LoVo (cell line): ENCODE measurements around the gene CSH2.

Source experiments
- DNase-seq: peaks from one replicate; pipeline ENCODE4 v3.0.0-alpha.2; 2016; ENCODE audit warnings: low spot score

Gene CSH2

DNA sequence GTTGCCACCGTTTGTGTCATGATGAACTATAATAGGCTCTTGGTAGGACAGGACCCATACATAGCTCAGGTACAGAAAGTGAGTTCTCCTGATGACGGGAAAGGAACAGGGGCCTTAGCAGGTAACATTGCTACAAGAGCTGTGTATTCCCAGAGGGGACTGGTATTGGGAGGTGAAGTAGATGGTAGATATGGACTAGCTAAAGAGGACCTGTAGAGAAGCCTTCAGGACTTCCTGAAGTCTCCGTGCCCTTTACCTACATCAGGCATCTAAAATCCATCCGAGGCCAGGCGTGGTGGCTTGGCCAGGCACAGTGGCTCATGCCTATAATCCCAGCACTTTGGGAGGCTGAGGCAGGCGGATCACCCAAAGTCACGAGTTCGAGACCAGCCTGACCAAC, 18.3 kb downstream of the CSH2 start:
- no peak for DNase-seq

DNA sequence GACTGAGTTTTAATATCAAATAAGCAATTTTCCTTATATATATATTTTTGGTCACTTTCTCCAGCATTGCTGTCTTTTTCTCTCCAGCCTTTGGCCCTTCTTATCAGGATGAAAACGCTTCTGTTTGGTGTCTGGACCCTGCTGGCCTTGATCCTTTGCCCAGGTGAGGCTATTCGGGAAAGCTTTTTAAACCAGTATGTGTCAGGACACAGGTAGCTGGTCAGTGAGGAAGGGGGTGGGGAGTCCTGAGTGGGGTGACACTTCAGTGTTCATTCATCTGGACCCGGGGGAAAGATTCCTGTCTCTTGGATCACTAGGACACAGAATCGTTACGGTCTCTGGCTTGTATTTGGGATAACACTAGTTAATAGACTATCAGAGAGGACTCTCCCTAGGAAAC, 18.8 kb downstream of the CSH2 start:
- no peak for DNase-seq

DNA sequence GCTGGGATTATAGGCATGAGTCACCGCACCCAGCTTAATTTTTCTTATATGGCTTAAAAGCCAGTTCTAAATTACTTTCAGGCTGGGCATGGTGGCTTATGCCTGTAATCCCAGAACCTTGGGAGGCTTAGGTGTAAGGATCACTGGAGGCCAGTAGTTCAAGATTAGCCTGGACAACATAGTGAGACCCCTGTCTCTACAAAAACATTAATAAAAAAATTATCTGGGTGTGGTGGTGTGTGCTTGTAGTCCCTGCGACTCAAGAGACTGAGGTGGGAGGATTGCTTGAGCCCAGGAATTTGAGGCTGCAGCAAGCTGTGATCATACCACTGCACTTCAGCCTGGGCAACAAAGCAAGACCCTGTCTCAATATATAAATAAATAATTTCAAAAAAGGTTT, 20.2 kb downstream of the CSH2 start:
- no peak for DNase-seq

DNA sequence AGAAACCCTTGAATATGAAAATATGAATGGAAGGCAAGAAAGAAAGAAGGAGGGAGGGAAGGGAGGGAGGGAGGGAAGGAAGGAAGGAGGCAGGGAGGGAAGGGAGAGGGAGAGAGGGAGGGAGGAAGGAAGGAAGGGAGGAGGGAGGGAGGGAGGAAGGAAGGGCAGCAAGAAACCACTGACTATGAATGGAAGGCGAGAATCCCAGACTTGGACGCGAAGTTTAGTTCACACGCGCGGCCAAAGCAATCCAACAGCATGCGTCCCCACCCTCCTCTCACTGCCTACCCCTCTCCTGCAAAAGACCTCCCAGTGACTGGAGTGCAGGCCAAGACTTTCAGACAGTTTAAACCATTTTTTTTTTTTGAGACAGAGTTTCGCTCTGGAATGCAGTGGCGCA, 23.1 kb downstream of the CSH2 start:
- DNase-seq: no peak

DNA sequence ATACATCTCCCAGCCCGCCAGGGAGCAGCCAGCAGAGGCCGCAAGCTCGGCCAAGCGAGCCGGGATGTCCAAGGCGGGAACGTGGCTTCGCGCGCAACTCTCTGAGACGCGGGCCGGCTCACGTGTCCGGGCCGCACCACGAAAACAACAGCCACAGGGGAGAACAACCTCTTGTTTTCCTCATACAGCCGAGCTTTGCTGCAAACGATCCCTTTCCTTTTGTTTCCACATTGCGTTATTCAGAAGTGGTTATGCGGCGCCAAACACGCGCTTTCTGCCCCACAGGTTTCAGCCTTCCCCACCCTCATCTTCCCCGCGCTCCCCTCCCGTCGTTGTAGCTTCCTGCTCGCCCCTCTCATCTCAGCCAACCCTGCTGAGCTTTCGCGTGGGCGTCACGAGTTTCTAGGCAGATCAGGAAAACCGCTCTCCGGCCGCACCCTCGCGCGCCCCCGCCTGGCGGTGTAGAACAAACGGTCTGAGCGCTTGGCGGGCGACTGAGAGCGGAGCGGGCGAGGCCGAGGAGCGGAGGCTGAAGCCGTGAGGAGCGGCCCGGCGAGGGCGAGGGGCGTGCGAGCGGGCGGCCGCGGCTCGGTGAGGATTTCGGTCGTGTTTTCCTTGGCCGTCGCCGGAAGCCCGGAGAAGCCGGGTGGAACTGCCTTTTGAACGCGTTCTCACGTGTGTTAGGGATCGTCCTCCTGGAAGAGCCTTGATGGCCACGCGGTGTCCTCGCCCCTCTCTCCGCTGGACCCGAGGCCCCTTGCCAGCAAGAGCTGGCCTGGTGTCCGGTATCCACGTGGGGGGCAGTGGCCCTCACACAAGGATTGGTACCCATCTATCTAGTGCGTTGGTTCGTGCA, 24.4 kb downstream of the CSH2 start:
- DNase-seq: no peak

DNA sequence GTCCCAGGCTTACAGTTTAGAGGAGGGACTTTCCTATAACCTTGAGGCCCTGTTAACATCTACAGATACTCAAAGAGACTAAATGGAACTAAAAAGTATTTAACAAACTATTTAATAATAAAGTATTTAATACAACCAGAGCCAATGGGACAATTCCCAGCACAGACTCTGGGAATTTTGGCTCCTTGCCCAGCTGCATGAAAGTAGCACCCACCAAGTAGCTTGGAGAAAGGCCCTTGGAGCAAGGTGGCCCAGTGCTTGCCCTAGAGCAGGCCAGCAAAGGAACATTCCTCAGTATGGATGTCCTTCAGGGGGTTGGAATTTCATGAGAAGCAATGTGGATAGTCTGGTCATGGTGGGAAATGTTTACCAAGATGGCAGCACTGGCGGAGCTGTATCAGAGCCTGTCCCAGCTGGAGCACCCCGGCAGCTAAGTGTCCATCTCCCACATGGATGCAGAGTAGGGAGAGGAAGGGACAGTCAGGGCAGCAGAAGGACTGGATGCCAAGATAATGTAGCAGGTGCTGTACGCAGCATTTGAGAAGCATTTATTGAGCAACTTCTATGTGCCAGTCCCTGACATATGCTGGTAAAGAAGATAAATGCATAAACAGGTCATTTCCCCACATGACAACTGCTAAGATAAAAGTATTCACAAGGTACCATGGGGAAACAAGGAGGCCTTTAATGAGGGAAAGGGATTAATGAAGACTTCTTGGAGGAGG, 25.8 kb downstream of the CSH2 start:
- no peak for DNase-seq

DNA sequence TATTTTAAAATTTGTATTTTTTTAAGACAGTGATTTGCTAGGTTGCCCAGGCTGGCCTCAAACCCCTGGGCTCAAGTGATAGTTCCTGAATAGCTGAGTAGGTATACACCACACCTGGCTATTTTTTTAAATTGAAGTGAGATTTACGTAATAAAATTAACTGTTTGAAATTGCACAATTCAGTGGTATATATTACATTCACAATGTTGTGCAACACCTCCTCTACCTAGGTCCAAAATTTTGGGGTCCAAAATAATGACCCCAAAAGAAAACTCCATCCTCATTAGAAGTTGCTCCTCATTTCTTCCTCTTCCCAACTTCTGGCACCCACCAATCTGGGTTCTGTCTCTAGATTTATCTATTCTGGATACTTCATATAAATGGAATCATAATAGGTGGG, 28.0 kb downstream of the CSH2 start:
- DNase-seq: no peak

DNA sequence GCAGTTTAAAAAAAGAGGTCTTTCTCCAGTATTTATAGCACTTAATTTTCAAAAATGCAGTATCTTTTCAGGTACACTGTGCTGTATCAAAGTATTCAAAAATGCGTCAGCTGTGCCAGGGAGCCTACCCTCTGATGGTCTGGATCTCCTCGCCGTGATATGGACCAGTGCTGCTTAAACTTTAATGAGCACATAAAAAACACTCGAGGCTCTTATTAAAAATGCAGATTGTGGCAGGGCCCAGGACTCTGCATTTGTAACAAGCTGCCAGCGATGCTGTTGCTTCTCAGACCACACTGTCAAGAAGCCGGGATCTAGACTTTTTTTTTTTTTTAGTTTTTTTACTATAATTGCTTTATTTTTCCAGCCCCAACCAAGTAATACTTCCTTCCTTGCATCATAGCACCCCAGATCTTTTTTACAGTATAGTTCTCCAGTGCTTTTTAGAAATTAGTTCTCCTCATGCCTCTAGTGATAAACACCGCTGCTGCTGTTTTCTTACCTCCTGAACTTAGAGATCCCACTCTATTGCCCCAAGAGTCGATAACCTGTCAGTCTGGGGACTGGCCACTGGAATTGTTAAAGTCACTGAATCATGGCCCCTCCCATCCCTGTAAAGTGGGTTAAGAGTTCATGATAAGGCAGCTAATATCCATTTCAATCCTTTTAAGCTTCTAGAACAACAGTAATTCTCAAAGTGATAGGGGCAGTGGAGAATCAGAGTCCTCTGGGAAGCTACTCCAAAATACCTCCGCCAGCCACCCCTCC, 29.4 kb downstream of the CSH2 start:
- no peak for DNase-seq

DNA sequence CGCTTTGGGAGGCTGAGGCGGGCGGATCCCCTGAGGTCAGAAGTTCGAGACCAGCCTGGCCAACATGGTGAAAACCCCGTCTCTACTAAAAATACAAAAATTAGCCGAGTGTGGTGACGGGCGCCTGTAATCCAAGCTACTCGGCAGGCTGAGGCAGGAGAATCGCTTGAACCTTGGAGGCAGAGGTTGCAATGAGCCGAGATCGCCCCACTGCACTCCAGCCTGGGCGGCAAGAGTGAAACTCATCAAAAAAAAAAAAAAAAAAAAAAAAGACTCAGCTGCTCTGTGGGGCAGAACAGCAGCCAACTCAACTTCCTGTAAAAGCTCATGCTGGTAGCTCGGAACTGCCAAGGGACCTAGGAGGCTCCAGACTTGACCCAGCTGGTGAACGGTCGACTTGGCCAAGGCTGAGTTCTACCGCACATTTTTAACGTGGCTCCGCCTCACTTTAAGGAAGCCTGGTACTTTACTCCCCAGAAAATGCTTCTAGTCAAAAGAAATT, 30.0 kb downstream of the CSH2 start:
- peak; percentile 37 for DNase-seq

DNA sequence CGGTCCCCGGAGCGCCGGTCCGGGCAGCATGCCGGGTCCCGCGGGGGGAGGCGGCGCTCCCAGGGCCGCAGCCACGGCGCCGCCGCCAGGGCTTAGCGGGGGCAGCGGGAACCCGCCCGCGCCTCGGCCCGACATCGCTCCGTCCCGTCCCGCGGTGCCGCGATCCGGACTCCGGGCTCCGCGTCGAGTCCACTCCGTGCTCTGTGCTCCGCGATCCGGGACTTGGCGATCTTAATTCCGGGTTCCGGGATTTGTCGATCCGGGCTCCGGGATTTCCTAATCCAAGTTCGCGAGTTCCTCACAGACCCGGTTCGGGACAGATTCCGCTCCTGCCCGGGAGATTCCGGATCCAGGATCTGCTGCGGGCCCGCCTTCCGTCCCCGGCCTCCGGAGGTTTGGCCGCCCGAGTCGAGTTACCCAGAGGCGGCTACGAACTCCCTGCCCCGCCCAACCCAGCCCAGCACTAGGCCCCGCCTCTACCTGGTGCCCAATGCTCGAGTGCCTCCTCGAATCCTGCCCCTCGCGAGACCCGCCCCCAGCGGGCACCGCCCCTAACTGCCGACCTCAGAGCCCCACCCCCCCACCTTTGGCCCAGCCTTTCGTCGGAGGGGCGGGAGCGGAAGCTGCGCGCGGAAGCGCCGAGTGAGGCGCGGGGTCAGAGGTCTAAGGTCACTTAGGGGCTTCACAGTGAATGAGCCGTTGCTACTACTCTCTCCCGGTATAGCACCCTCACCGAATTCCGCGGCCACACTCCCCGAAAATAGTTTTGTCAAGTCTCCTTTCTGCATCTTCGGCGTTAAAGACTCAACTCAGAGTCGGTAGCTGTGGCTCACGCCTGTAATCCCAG, 30.7 kb downstream of the CSH2 start, which contains the start of gene SMARCD2:
Gene SMARCD2 (minus strand): TSS at position 146 of the 847 bp plus-strand sequence. CDS start 11 bp downstream, at position 135.
- peak; percentile 97 for DNase-seq

DNA sequence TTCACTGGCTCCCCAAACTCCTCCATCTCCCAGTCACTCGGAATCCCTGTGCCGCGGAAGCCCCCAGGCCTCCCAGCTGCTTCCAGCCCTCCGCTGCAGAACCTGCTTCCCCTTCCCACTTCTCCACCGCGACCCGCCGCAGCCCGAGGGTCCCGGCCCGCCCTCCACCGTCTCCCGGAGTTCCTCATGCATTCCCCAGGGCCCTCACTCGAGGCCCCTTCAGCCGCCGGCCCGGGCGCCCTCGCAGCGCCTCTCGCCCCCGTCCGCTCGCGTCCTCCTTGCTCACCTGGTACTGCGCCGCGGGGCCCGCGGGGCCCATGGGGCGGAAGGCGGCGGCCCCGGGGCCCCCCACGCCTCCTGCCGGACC, 31.3 kb downstream of the CSH2 start:
- DNase-seq: no peak

DNA sequence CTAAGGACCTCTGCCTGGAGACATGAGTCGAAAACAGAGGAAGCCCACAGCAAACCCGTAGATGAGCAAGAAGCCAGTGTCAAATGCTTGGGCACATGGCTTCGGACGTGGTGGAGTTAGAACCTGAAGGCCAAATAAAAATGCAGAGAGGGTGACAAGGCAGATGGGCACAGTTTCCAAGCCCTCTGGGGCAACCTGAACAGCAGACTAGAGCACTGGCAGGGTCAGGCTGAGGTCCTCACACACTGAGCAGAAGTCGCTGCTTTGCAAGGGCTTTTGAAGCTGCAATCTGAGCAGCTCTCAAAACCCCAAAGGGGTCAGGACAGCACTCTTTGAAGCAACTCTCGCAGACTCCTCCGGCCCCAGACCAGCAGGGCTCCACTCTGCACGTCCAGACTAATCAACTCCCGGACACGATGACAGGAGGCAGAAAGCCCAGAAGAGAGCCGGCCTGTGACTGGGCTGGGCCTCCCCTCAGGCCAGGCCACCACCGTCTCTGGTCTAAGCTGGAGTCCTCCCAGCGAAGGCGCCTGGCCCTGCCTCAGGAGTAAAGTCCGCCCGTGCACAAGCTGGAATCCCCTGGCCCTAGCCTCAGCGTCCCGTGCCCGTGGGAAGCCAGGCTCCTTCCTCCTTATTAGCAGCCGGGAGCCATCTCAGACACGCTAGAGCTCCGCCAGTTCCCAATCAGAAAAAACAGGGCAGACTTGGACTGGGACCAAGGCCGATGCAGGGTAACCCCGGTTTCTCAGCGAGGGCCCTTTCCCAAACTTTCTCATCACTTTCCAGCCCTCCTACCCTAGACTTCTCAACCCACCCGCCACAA, 31.9 kb downstream of the CSH2 start:
- no peak for DNase-seq

DNA sequence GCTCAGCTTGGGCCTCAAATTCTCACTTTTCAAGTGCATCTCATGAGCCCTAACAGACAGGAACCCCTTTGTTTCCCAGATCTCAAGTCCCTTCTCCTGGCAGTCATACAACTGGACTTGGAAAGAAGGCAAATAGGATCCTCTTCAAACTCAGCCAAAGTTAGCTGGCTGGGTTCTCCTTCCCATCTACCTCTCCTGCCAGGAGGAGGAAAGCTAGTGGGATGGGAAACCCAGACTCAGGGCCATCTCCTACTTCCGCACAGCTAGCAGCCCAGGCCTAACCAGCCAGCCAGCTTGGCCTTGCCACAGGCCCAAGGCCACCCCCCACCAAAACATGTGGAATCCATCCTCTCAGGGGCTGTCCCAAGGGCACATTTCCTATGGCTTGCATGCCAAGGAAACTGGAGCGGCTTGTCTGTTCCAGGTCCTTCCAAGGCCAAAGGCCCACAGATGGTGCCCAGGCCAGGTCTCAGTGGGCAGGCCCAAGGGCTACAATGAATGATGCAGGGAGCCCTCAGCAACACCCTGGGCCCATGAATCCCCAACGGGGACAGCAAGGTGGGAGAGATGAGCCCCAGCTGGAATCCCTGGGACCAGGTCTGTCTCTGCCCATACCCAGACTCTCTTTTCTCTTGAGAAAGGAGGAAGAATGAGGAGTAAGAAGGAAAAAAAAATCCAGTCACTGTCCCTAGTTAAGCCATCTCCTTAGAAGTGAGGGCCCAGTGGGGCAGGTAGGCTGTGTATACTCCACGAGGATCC, 32.7 kb downstream of the CSH2 start:
- no peak for DNase-seq

DNA sequence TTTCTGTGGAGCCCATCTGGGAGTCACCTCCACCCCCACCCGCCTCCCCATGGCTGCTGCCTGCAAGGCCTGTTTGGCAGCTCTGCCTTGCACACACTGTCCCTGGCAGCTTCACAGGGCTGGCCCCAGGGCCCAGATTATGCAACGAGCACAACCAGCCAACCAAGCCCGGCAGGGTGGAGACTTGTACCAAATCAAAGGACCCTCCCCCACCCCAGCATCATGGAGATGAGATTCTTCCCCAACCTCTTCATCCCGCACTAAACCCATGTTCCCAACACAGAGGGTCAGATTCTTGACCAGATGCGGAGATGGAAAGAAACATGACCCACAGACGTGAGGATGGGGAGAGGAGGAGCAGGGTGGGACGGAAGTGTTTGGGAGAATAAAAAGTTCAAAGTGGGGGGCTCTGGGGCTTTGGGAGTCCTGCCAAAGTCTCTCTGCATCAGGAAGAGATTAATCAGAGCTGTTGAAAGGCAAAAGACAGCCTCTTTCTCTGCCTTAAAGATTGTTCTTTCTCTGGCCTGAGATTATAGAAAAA, 34.8 kb downstream of the CSH2 start:
- no peak for DNase-seq

DNA sequence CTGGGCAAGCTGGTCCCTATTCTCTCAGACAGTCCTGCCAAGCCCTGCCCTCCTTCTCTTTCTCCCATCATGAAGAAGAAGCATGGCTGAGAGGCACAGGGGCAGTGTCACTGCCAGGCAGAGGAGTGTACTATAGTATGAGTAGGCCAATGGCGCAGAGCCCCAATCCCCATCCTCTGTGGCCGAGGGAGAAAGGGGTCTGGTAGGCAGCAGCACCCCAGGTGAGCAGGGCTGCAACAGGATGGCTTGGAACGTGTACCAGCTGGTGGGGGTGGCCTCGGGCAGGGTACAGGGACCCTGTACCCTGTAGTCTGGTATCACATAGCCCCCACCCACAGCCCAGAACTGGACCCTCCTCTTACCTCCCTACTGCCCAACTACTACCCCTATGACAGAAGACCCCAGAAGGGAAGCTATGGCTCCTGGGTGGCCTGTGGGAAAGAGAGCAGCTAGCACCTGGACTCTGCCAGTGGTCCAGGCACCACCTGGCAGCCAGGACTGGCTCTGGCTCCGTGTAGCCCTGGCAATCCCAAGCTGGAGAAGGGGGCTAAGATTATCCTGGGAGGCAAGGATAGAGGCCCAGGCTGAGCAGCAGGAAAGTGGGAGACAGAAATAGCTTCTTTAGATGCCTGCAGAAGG, 35.4 kb downstream of the CSH2 start:
- no peak for DNase-seq

DNA sequence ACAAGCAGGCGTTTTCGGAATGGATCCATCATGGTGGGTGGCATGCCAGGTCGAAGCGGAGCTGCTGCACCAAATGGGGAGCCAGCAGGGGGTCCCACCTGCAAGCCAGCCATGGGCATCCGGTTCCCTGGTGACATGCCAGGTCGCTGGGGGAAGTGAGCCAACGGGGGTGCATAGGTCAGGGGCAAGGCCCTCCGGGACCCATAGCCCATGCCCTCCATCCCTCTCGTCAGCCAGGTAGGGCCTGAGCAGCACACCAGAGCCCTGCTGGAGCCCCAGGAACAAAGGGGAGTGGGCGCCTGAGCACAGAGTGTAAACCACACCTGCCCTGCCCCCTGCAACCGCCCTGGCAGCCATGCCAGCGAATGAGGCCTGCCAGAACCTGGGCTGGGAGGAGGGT, 36.0 kb downstream of the CSH2 start:
- DNase-seq: no peak

DNA sequence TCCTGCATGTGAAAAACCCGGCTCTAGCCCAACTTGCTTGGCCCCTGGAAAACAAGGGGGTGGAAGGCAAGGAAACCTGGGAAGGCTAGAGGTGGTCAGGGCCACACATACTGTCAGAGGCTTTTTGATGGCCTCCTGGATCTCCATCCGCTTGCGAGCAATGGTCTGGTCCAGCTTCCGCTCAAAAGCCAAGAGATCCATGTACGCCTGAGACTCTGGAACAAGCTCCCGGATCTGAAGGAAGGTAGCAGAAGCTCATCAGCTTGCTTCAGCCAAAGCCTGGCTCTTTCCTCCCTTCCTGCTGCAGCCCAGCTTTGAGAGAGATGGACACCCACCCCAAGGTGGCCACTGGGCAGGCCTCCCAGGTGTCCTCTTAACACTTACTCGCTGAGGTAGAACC, 36.7 kb downstream of the CSH2 start:
- no peak for DNase-seq

DNA sequence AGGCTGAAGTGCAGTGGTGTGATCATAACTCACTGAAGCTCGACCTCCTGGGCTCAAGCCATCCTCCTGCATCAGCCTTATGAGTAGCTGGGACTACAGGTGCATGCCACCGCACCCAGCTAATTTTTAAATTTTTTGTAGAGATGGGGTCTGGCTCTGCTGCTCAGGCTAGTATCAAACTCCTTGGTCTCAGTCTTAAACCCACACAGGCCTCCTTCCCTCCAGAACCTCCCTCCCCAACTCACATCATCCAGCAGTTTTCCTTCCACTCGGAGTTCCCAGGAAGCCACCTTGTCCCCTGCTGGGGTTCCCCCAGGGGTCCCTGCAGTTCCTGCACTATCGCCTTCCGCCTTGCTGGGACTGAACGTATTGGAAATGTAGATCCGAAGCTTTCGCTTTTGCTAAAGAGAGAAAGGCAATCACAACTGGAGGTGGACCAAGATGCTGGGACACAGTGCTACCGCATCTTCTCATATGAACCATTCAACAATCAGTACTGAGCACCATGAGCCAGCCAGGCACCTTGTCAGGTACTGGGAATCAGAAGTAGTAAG, 38.2 kb downstream of the CSH2 start:
- DNase-seq: no peak
